Measurements from ENCODE around the gene SERPINA1.

Gene SERPINA1

DNA sequence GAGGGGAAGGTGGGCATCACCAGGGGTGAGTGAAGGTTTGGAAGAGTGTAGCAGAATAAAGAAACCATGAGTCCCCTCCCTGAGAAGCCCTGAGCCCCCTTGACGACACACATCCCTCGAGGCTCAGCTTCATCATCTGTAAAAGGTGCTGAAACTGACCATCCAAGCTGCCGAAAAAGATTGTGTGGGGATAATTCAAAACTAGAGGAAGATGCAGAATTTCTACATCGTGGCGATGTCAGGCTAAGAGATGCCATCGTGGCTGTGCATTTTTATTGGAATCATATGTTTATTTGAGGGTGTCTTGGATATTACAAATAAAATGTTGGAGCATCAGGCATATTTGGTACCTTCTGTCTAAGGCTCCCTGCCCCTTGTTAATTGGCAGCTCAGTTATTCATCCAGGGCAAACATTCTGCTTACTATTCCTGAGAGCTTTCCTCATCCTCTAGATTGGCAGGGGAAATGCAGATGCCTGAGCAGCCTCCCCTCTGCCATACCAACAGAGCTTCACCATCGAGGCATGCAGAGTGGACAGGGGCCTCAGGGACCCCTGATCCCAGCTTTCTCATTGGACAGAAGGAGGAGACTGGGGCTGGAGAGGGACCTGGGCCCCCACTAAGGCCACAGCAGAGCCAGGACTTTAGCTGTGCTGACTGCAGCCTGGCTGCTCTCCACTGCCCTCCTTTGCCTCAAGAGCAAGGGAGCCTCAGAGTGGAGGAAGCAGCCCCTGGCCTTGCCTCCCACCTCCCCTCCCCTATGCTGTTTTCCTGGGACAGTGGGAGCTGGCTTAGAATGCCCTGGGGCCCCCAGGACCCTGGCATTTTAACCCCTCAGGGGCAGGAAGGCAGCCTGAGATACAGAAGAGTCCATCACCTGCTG, 7.0 kb downstream of the SERPINA1 start:
- H3F3A ChIP-seq (ENCODE audit: control insufficient read depth, insufficient read depth): no peaks in the 10 kb centered on the region
- no peaks in the 10 kb centered on the region for H3K36me3 ChIP-seq (ENCODE audit: control insufficient read depth, low read length)
- no peaks in the 10 kb centered on the region for H3K9me3 ChIP-seq (ENCODE audit: control insufficient read depth, insufficient read depth, low read length)
- H3K27me3 ChIP-seq (ENCODE audit: control insufficient read depth, low read length): no peaks in the 10 kb centered on the region; the same call in 1 of the 2 replicates
- TF ChIP-seq EZH2phosphoT487 (IDR thresholded peaks at IDR 0.05; ENCODE audit: borderline replicate concordance, low read length): no peak
- TF ChIP-seq, protein P1, sequence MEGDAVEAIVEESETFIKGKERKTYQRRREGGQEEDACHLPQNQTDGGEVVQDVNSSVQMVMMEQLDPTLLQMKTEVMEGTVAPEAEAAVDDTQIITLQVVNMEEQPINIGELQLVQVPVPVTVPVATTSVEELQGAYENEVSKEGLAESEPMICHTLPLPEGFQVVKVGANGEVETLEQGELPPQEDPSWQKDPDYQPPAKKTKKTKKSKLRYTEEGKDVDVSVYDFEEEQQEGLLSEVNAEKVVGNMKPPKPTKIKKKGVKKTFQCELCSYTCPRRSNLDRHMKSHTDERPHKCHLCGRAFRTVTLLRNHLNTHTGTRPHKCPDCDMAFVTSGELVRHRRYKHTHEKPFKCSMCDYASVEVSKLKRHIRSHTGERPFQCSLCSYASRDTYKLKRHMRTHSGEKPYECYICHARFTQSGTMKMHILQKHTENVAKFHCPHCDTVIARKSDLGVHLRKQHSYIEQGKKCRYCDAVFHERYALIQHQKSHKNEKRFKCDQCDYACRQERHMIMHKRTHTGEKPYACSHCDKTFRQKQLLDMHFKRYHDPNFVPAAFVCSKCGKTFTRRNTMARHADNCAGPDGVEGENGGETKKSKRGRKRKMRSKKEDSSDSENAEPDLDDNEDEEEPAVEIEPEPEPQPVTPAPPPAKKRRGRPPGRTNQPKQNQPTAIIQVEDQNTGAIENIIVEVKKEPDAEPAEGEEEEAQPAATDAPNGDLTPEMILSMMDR (IDR thresholded peaks at IDR 0.05; ENCODE audit: low read depth, low read length, poor library complexity, severe bottlenecking): no peak
- no peaks in the 10 kb centered on the region for H4K20me1 ChIP-seq (ENCODE audit: control insufficient read depth, insufficient read depth, low read depth, low read length)
- no peak overlapping the region for H3K27ac ChIP-seq (ENCODE audit: low read depth, low read length)
- H3K4me1 ChIP-seq (ENCODE audit: control insufficient read depth, low read length): no peaks in the 10 kb centered on the region
- H3K9me2 ChIP-seq (replicated peaks; ENCODE audit: control insufficient read depth, low read length): no peaks in the 10 kb centered on the region
- no peak overlapping the region for H3K4me2 ChIP-seq (ENCODE audit: low read length)
- no peaks in the 10 kb centered on the region for H3K79me2 ChIP-seq (ENCODE audit: control insufficient read depth, low read length)
- no peak overlapping the region for H3K4me3 ChIP-seq (ENCODE audit: low read length)

DNA sequence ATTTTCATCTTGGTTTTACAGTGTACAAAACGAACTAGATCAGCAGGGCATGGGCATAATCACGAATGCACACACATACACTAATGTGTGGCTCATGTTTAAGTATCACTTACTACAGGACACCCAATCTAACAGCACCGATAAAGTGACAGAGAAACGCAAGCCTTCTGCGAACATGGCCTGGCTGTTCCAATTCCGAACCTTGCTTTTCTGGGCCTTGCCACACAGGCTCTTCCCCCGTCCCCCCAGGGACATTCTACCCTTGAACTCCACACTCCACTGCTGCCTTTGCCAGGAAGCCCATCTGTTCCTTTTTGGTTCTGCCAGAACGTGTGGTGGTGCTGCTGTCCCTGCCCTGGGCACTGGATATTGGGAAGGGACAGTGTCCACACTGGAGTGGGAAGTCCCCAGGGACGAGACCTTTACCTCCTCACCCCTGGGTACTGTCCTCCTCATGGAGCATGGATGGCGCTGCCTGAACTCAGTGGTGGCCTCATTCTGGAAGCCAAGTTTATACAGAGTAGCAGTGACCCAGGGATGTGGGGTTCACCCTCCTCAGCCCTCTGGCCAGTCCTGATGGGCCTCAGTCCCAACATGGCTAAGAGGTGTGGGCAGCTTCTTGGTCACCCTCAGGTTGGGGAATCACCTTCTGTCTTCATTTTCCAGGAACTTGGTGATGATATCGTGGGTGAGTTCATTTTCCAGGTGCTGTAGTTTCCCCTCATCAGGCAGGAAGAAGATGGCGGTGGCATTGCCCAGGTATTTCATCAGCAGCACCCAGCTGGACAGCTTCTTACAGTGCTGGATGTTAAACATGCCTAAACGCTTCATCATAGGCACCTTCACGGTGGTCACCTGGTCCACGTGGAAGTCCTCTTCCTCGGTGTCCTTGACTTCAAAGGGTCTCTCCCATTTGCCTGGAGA, 7.9 kb downstream of the SERPINA1 start:
- Histone ChIP-seq H3K4me1 (ENCODE audit: control insufficient read depth, low read length) (no peaks in the 10 kb centered on the region), H3F3A (ENCODE audit: control insufficient read depth, insufficient read depth) (no peaks in the 10 kb centered on the region), H3K4me2 (ENCODE audit: low read length) (no peak overlapping the region), H3K9me2 (replicated peaks; ENCODE audit: control insufficient read depth, low read length) (no peaks in the 10 kb centered on the region), H3K4me3 (ENCODE audit: low read length) (no peak overlapping the region), H3K27ac (ENCODE audit: low read depth, low read length) (no peak overlapping the region), H3K79me2 (ENCODE audit: control insufficient read depth, low read length) (no peaks in the 10 kb centered on the region), H3K9me3 (ENCODE audit: control insufficient read depth, insufficient read depth, low read length) (no peaks in the 10 kb centered on the region), H3K36me3 (ENCODE audit: control insufficient read depth, low read length) (no peaks in the 10 kb centered on the region), H4K20me1 (ENCODE audit: control insufficient read depth, insufficient read depth, low read depth, low read length) (no peaks in the 10 kb centered on the region), H3K27me3 (ENCODE audit: control insufficient read depth, low read length) (no peaks in the 10 kb centered on the region; the same call in 1 of the 2 replicates)
- TF ChIP-seq, protein P1 (IDR thresholded peaks at IDR 0.05; ENCODE audit: low read depth, low read length, poor library complexity, severe bottlenecking): no peak
- no peak for TF ChIP-seq EZH2phosphoT487 (IDR thresholded peaks at IDR 0.05; ENCODE audit: borderline replicate concordance, low read length)

DNA sequence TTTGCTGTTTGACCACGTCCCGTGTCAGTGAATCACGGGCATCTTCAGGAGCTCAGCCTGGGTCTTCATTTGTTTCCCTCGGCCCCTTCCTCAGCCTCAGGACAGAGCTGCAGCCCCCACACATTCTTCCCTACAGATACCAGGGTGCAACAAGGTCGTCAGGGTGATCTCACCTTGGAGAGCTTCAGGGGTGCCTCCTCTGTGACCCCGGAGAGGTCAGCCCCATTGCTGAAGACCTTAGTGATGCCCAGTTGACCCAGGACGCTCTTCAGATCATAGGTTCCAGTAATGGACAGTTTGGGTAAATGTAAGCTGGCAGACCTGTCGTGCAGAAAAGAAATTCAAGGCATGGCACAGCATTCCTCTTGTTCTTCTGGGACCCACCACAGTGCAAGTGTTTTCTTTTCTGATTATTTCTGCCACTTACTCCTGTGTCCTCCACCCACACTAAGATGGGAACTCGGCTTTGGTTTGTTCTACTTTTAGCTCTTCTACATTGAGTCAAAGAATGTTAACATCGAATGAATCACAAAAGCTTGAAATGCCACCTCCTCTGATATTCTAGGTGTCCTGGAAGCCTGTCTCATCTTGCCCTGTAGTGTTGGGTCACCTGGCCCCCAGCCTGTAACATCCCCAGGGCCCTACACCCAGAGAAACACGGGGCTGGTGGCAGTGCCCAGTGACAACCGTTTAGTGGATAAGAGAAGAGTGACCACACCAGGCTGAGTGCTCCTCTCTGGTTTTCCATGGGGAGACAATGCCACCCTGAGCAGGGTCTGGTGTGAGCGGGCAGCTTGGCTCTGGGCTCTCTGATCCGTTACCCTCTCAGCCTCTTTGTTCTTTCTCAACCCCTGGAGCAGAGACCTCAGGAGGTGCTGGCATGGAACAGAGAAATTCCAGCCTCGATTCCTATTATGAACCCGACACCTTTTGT, 8.8 kb downstream of the SERPINA1 start:
- Histone ChIP-seq H3K36me3 (ENCODE audit: control insufficient read depth, low read length) (no peaks in the 10 kb centered on the region), H3K9me3 (ENCODE audit: control insufficient read depth, insufficient read depth, low read length) (no peaks in the 10 kb centered on the region), H3K4me1 (ENCODE audit: control insufficient read depth, low read length) (no peaks in the 10 kb centered on the region), H3K27ac (ENCODE audit: low read depth, low read length) (no peak overlapping the region), H3K27me3 (ENCODE audit: control insufficient read depth, low read length) (no peaks in the 10 kb centered on the region; the same call in 1 of the 2 replicates), H3K4me3 (ENCODE audit: low read length) (no peak overlapping the region), H3F3A (ENCODE audit: control insufficient read depth, insufficient read depth) (no peaks in the 10 kb centered on the region), H3K79me2 (ENCODE audit: control insufficient read depth, low read length) (no peaks in the 10 kb centered on the region), H4K20me1 (ENCODE audit: control insufficient read depth, insufficient read depth, low read depth, low read length) (no peaks in the 10 kb centered on the region), H3K9me2 (replicated peaks; ENCODE audit: control insufficient read depth, low read length) (no peaks in the 10 kb centered on the region), H3K4me2 (ENCODE audit: low read length) (no peak overlapping the region)
- TF ChIP-seq, protein P1 (IDR thresholded peaks at IDR 0.05; ENCODE audit: low read depth, low read length, poor library complexity, severe bottlenecking): no peak
- no peak for TF ChIP-seq EZH2phosphoT487 (IDR thresholded peaks at IDR 0.05; ENCODE audit: borderline replicate concordance, low read length)

Measured in DOHH2 (cell line).